Endothelial cell (in vitro differentiated cells): ENCODE results near the gene ZNF521. TPM values are rescaled to one million over a fixed set of nuclear protein-coding genes. Genes with fewer than 3 reads are reported as not detected.

Source experiments
- DNase-seq: peaks from one replicate; pipeline ENCODE4 v3.0.0; 2021; ENCODE audit warnings: low spot score
- H3K27ac Mint-ChIP-seq: one replicate; pipeline ENCODE4 v1.8.0; 2021; ENCODE audit warnings: mixed read lengths, inconsistent platforms; ENCODE audit not compliant: unreplicated experiment
- H3K27me3 Mint-ChIP-seq: one replicate; pipeline ENCODE4 v1.8.0; 2021; ENCODE audit warnings: mild to moderate bottlenecking, moderate library complexity, mixed read lengths, inconsistent platforms; ENCODE audit not compliant: unreplicated experiment
- H3K36me3 Mint-ChIP-seq: one replicate; pipeline ENCODE4 v1.8.0; 2021; ENCODE audit warnings: mild to moderate bottlenecking, low read depth, mixed read lengths, inconsistent platforms; ENCODE audit not compliant: unreplicated experiment
- H3K4me1 Mint-ChIP-seq: one replicate; pipeline ENCODE4 v1.8.0; 2021; ENCODE audit warnings: mild to moderate bottlenecking, mixed read lengths, inconsistent platforms; ENCODE audit not compliant: unreplicated experiment
- H3K4me3 Mint-ChIP-seq: one replicate; pipeline ENCODE4 v1.8.0; 2021; ENCODE audit warnings: mild to moderate bottlenecking, mixed read lengths, inconsistent platforms; ENCODE audit not compliant: unreplicated experiment
- H3K9me3 Mint-ChIP-seq: one replicate; pipeline ENCODE4 v1.8.0; 2021; ENCODE audit warnings: mixed read lengths, inconsistent platforms; ENCODE audit not compliant: unreplicated experiment
- CTCF ChIP-seq: fragments of 200-600 bp; sonication (generic); IDR thresholded peaks from one replicate; pipeline ENCODE4 v1.5.0; 2021; ENCODE audit warnings: antibody characterized with exemption; ENCODE audit not compliant: unreplicated experiment
- total RNA-seq: library from RNA; stranded (reverse); fragmentation: NEBNext Ultra II Directional; extraction: Animal tissue kit (Norgen Biotek cat#: 25700); gene quantifications from one replicate; pipeline ENCODE4 v1.2.1, GENCODE V29; 2021; ENCODE audit not compliant: unreplicated experiment

The ZNF521 gene
- total RNA-seq, 1 donor from 2014 or later: 238 TPM

- Mint-ChIP-seq H3K27me3 (no peaks in the 10 kb centered on the region), H3K4me1 (peaks cover 47% of the 10 kb centered on the region), H3K4me3 (no peak overlapping the region), H3K27ac (no peak overlapping the region), H3K9me3 (no peaks in the 10 kb centered on the region), H3K36me3 (peaks cover 5% of the 10 kb centered on the region)
- no peak for DNase-seq
- no peak for TF ChIP-seq CTCF
Measured at GRCh38 chr18:25335676-25336075, 16.3 kb downstream of the ZNF521 start.

DNA sequence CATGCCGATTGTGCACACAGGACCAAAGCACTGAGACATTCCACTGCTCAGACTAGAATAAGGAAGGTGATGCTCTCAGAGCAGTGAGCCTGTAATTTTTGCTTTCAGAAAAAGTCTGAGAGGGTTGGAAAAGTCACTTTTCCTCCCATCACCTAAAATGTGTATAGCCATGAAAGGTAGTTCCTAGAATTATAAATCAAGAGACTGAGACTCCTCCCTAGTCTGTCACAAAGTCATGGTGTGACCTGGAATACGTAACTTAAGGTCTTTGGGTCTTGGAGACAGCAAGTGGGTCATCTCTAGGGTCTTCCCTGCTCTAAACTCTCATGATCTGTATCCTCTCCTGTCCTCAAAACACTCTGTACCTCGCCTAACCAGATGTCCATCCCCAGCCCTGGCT is 16.9 kb downstream of the ZNF521 start:
- peaks cover 5% of the 10 kb centered on the region for H3K36me3 Mint-ChIP-seq
- H3K9me3 Mint-ChIP-seq: no peaks in the 10 kb centered on the region
- H3K4me3 Mint-ChIP-seq: no peak overlapping the region
- no peak for TF ChIP-seq CTCF
- no peak overlapping the region for H3K27ac Mint-ChIP-seq
- no peak for DNase-seq
- H3K27me3 Mint-ChIP-seq: no peaks in the 10 kb centered on the region
- H3K4me1 Mint-ChIP-seq: peaks cover 47% of the 10 kb centered on the region

GRCh38 chr18:25334588-25334987 is 17.4 kb downstream of the ZNF521 start:
- Mint-ChIP-seq H3K9me3 (no peaks in the 10 kb centered on the region), H3K27ac (no peak overlapping the region), H3K4me3 (no peak overlapping the region), H3K36me3 (peaks cover 7% of the 10 kb centered on the region), H3K27me3 (peaks cover 1% of the 10 kb centered on the region), H3K4me1 (peaks cover 47% of the 10 kb centered on the region)
- TF ChIP-seq CTCF: peak; percentile 50
- DNase-seq: no peak

- Mint-ChIP-seq H3K36me3 (peaks cover 14% of the 10 kb centered on the region), H3K9me3 (no peaks in the 10 kb centered on the region), H3K4me1 (peaks cover 58% of the 10 kb centered on the region), H3K27ac (no peak overlapping the region), H3K4me3 (no peak overlapping the region), H3K27me3 (peaks cover 2% of the 10 kb centered on the region)
- no peak for TF ChIP-seq CTCF
- no peak for DNase-seq
Measured at GRCh38 chr18:25332002-25332401, 20.0 kb downstream of the ZNF521 start.

DNA sequence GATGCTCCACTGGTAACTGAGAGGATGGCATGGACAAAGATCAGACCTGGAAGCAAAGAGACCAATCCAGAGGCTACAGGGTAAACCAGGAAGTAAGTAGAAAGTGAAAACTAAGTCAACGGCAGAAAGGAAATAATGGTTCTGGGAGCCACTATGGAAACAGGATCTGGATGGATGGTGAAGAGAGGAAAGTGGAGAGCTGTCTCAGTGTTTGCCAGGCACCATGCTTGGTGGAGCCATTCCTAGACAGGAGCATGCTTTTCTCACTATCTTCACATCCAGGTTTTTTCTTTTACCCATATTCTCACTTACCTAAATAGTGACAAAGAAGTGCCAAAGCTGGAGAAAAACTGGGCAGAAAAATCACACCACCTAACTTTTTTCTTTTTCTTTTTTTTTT is 22.2 kb downstream of the ZNF521 start:
- Mint-ChIP-seq H3K4me3 (peak overlapping the region; percentile 39), H3K27ac (peak overlapping the region; percentile 61), H3K36me3 (peaks cover 14% of the 10 kb centered on the region), H3K4me1 (peaks cover 64% of the 10 kb centered on the region), H3K9me3 (no peaks in the 10 kb centered on the region), H3K27me3 (peaks cover 2% of the 10 kb centered on the region)
- TF ChIP-seq CTCF: no peak
- DNase-seq: no peak
